Stimulated activated CD8-positive, alpha-beta memory T cell treated with anti-CD3 and anti-CD28 coated beads, Interleukin-12 subunit alpha, Interleukin-12 subunit beta, amount 100 ng/mL, for 24 hours (primary cell): Measurements from ENCODE around the gene CACNA1H.

Experiments used
- DNase-seq: peaks from one replicate; pipeline ENCODE4 v3.0.0-alpha.2; 2020; ENCODE audit errors: extremely low read depth

Gene CACNA1H

DNA sequence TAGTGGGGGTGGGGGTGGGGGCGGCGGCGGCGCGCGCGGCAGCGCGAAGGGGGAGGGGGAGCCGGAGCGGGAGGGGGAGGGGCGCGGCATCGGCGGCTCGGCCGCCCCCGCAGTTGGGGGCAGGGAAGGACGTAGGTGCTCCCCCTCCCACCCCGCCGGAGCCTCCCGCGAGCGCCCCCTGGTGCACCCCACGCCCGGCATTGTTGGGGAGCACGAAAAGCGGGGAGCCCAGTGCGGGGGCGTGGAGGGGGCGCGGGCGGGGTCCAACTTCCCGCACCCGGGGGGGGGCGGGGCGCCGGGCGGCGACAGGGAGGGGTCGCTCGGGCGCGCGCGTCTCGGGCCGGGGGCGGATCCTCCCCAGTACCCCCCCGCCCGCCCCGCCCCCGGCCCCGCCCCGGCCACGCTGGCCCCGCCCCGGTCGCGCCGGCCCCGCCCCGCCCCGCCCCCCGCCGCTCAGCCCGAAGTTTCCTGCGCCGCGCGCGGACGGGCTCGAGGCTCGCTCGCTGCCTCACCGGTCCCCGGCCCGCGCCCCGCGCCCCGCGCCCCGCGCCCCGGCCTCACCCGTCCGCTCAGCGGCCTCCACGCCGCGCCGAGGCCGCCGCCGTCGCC lies at the start of gene CACNA1H:
CACNA1H (plus strand) TSS at position 456 of the 609 bp plus-strand sequence. CDS start 632 bp downstream, outside the sequence.
- peak; percentile 24 for DNase-seq

DNA sequence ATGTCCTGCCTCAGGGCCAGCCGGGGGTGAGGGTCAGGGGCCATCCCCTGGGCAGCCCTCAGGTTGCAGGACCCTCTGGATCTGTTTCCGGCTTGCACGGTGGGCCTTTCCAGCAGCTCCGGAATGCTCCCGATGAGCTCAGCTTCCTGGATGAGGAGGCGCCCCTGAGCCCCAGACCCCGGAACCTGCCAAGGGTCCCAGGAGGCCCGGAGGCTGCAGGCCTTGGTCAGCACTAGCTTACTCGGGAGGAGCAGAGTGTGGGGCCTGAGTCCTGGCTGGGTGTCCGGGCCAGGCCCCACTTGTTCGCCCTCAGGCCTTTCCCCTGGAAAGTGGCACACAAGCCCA lies 49.3 kb upstream of the CACNA1H start:
- DNase-seq, result no peak

DNA sequence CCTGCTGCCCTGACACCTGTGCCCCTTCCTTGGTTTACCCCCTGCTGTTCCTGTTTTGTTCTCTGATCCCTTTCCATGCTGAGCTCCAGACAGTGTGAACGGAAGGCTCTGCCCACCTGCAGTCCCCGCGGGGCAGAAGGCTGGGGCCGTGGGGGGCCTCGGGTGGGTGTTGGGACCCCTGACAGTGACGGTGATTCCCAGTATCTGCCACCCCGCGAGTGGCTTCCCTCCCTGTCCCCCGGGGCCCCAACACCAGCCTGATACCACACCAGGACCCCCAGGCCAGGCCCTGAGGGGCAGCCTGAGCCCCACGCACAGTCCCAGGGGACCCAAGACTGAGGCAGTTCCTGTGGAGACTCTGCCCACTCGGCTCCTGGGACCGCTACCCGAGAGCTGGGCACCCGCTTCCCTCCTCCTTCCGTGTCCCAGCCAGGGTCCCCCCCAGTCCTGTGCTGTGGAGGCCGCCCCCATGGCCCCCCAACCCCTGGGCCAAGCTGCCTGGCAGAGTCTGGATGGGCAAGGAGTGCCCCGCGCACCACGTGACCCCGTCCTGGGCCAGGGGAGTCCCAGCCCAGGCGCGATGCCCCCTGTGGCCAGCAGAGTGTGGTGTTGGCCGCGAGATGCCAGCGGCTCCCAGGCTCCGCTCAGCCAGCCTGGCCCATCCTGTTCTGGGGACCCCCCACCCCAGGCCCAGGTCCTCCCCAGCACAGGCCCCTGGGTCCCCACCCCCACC lies 46.9 kb upstream of the CACNA1H start:
- no peak for DNase-seq

DNA sequence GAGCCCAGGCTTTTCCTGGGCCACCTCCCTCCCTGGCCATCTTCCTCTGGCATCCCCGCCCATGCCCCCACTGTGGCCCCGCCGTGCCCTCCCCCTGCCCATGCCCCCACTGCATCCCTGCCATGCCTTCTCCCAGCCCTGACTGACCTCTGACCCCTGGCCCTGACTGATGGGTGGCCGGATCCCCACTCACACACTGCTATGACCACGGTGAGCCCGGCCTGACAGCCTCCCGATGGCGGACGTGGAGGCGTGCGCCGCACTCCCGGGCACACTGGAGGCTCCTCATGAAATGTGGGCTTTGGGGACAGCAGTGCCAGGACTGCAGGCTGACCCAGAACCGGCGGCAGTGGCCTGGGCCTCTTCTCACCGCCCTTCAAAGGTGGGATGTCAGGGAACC lies 46.2 kb upstream of the CACNA1H start:
- no peak for DNase-seq

DNA sequence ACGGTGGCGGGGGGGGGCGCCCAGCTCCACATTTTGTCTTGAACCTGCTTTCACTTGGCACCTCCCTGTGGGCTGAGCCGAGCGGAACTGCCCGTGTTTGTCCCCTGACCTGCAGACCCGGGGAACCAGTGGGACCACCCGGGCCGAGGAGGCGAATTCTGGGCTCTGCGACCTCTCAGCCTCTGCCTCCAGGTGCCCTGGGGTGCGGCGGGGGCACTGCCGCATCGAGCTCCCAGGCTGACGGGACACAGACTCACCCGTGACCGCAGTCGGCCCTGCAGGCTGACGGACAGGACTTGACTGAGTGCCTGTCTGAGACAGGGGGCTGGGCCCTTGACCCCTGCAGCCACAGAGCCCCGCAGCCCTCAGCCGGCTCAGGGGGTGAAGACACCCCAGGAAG lies 45.8 kb upstream of the CACNA1H start:
- DNase-seq, result no peak

DNA sequence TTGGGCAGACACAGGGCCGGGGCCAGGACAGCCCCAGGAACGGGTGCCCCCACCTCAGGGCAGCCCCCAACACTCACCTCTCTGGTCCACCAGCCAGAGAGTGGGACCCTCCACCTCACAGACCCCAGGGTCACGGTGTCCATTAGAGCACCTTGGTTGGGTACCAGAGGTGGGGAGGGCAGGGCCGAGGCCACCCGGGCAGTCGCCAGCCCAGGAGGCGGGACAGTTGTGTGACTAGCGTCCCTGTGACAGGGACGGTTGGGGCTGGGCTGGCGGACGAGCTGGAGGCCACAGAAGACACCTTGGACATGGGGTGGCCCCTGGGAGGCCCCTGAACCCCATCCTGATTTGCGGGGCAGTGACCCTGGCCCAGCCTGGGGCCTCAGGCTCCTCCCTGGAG lies 45.2 kb upstream of the CACNA1H start:
- DNase-seq, result no peak

DNA sequence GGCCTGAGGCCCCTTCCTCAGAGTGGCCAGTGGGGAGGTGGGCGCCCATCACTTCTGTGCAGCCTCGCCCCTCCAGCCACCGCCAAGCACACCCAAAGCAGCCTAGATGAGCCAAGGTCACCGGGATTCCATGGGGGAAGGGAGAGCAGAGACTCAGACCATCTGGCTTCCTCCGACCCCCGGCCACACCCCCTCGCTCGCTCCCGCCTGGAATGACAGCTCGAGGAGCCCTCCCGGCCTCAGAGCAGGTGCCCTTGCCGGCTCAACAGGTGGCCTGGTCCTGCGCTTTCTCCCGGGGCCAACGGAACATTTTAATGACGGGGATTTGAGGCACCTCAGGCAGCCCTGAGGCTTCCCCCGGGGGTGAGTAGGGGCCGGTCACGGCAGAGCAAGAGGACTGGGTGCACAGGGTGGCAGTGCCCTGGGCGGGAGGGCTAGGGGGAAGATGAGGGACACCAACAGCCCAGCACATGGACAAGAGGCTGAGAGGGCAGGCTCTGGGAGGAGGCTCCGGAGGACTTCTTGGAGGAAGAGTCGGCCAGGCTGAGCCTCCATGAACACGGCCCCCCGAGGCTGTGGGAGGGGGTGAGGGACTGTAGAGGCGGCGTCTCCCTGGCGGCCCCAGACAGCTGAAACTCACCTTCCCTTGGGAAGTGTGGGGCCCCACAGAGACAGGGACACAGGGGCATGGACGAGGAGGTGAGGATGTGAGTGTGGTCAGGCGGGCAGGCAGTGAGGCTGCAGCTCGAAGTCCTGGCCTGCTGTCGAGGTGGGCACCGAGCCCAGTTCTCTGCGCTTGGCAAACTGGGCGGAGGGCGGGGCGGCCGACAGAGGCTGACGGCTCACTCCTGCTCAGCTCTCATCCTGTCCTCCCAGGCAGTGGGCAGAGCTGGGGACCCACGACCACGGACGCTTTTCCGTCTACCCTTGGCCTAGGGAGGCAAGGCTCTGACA lies 44.3 kb upstream of the CACNA1H start:
- DNase-seq, result no peak

DNA sequence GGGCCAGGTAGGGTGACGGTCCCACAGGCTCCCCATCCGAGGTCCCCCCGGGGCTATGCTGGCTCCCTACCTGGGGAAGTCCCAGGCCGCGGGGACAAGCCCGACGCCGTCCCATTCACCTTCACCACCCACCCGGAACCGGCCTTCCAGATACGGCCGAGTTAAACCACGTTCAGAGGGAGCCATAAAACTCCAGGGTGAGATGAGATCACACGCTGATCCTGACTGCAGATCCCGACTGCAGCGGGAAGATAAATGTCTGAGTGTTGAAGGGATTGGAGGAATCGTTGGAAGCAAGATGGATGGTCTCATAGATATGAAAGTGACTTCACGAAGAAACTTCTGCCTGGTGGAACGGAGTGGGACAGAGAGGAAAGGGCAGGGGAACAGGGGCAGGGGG lies 43.3 kb upstream of the CACNA1H start:
- DNase-seq, result no peak

DNA sequence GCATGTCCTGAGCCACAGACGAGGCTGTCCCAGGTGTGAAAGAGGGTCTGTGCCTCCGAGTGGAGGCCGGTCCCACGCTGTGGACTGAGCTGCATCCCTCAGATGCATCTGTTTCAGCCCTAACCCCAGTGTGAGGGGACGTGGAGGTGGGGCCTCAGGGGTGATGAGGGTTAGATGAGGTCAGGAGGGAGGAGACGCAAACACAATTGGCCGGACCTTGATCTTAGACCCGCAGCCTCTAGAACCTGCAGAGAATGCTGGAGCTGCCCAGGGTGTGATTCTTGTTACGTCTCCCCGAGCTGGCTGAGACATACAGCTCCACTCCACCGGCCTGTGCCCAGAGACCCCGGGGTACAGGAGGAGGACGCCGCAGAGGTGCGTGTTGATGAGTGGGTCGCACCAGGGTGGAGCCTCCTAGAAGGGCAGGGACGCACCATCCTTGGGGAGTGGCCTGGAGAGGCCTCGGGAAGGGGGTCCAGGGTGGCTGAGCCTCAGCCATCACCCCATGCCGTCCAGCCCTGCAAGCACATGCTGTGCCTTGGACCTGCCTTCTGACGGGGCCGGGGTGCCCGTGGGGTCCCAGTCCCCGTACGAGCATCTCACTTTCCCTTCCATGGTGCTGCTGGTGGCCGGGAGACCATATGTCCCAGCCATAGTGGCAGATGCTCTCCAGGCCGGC lies 40.3 kb upstream of the CACNA1H start:
- no peak for DNase-seq

DNA sequence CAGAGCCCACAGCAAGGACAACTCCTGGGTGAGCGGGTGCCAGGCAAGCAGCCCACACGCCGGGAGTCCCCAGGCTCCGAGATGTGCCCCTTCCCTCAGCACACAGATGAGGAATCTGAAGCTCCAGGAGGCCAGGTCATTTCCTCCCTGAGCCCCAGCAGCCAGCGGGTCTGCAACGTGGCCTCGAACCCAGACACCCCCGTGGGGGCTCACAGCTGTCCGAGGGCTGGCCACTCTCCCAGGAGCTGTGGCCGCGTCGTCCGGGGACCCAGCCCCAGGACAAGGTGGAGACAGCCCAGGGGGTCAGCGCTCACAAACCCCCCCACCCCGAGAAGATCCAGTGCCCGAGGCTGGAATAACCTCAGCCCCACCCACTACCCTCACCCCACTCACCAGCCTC lies 39.4 kb upstream of the CACNA1H start:
- DNase-seq, result no peak

DNA sequence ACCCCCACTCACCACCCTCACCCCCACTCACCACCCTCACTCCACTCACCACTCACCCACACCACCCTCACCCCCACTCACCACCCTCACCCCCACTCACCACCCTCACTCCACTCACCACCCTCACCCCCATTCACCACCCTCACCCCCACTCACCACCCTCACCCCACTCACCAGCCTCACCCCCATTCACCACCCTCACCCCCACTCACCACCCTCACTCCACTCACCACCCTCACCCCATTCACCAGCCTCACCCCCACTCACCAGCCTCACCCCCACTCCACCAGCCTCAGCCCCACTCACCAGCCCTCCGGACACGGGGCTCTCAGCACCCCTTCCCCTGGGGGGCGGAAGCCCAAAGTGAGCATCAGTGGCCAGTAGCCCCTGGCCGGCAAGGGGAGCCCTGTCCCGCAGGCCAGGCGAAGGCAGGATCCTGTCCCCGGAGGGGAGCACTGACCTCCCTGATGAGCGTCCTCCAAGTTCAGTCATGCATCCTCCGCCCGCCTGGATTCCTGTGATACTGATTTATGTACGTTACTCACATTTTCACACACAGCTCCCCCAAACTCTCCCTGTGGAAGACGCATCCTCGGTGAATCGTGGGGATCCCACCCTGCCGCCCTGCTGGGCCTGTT lies 38.9 kb upstream of the CACNA1H start:
- DNase-seq, result no peak

DNA sequence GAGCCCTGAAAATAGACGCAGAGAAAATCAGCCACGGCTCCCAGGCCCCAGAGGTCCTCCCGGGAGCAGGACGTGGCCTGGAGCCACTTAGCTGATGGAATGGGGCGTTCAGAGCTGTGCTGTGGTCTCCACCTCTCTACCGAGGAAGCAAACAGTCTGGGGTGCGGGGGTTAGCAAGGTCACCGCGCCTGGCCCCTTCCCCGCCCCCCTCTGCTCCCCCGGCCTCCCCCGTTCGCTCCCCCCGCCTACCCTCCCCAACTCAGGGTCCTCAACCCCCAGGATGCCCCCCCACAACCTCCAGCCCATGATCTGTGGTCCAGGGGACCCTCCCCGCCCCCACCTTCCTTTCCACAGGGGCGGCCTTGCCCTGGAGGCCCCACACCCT lies 36.2 kb upstream of the CACNA1H start:
- DNase-seq, result no peak

DNA sequence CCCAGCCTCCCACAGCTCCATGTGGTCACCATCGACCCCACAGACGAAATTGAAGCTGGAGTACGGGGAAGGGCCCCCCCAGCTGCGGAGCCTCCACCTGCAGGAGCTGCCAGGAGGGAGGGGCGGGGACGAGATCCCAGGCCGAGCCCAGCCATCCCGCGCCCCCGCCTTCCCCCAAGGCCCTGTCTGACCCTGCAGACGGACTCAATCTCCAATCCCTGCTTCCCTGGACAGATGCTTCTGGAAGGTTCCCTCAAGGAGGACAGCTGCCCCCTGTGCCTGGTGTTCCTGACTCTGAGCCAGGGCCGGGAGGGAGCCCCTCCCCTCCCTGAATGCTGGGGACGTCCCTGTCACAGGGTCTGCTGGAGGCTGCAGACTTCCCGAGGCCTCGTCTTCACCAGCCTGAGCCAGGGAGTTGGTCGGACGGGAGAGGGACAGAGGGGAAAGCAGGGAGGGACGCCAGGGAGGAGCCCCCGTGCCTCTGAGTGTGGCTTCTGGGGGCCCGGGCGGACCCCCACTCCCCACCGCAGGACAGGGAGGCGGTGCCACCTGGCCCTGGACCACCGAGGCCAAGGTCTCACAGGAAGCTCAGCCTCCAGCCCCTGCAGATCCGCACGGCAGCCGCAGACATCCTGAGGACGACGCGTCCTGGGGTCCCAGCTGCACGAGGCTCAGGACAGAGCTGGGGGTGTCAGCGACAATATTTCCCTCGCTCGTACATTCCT lies 35.6 kb upstream of the CACNA1H start:
- no peak for DNase-seq

DNA sequence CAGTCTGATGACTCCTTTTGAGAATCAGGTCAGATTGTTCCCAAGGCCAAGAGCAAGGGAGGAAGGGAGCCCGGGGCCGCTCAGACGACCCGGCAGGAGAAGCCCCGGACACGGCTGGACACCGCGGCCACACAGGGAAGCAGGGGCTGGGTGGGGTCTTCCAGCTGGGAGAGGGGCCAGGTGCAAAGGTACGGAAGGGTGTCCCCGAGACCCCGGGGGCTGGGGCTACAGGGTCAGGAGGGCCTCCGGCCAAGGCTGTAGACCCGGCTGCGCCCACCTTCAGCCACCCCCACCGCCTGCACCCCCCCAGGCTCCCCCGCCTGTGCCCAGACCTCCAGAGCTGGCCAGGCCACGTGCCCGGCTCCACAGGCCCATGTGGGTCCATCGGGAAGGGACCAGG lies 35.0 kb upstream of the CACNA1H start:
- DNase-seq, result no peak

DNA sequence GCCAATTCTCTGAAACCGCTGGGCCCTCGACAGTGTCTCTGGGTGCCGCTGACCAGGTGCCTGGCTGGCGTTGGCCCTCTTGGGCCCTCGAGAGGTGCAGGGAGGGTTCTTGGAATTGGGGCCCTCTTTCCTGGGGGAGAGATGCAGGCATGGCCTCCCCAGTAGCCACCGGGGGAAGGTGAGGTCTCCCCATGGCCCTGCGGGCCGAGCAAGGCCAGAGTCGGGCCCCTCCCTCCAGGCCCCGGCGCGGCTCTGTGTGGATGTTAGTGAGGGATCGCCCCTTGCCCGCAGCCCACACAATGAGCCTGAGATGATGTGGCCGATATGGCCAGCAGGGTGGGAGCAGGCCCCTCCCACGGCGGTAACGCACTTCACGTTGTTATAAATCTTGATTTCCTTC lies 33.8 kb upstream of the CACNA1H start:
- no peak for DNase-seq

DNA sequence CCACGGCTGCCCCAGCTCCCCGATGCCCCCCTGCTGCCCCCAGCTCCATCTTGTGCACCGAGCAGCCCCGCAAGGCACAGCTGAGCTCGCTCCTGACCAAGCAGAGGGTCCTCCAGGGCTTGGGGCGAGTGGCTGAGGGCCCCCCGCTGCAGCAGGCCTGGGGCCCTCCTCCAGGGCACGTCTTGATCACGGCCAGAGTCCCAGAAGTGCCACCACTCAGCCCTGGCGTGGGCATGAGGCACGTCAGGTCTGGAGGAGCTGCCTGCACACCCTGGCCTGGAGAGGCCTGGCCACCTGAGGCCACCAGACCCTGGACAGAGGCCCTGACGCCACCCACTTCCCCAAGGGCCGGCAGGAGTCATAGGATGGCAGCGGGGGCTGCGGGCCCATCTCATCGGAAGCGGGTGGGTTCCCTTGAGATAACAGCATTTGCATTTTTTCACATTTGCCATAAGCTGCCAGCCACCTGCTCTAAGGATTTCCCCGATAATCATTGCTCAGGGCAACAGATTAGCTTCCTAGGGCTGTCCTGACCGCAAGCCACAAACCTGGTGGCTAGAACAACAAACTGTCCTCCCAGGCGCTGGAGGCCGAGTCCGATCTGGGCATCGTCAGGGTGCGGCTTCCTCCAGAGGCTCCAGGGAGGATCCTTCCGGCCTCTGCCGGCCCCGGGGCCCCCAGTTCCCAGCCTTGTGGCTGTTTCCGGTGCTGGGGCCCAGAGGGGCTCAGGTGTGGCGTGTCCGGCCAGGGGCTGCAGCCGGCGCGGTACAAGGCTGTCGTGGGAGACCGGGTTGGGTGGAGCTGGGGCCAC lies 32.9 kb upstream of the CACNA1H start:
- DNase-seq, result no peak

DNA sequence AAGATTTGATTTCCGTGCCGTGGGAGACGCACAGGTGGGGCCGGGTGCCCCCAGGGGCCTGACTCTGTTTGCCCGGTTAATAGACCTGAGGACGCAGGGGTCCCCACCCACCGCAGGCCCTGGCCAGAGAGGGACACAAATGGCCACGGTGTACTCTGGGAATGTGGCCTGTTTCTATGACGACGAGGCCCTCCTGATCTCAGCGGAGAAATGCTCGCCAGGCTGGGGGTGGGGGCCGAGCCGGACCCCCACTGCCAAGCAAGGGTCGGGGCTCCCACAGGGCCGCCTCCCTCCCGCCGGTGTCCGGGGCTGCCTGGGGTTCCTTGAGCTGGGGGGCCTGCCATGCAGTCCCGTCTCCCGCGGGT lies 32.3 kb upstream of the CACNA1H start:
- no peak for DNase-seq

DNA sequence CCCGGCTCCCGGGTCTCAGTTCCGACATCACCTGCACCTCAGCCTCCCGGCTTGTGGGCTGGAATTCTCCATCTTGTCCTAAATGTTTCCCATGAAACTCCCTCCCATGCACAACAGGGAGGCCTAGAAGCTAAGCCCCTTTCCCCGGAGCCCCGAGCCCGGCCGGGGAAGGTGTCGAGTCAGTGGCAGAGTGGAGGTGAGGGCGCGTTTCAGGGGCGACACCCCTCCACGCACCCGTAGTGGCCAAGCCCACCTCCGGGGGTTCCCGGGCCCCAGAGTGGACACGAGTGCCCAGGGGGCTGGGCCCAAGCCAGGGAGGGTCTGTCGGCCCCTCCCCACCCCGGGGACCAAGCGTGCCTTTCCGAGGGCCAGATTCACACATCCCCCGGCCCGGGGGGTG lies 31.9 kb upstream of the CACNA1H start:
- DNase-seq, result no peak

DNA sequence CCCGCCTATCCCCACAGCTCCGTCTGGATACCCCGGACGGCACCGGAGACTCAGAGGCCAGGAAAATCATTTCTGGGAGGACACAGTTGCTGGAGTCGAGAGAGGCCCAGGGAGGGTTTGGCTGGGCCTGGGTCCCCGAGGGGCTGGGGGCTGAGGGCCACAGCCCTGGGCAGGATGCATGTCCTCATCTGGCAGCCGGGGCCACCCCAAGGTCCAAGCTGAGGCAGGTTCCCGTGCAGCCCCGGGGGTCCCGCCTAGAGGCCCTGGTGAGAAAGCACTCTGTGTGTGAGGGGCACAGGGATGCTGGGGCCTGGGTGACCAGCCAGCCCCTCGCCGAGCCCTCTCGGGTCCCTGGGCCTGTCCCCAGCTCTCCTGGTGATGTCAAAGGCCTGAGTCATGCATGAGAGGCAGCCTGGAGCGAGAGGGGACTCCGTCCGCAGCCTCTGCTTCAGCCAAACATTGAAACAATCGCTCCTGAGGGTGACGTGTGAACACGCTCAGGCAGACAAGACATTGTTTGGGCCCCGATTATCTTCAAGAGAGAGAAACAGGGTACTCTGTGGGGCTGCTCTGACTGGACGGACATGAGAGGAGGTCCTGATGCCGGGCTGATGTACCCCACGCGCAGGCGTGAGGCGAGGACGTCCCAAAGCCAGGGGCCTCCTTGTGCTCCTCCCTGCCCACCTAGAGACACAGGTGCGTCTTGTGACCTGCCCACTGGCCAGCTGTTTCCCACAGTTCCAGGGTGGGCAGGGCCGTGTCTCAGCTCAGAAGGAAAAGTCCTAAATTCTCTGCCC lies 31.1 kb upstream of the CACNA1H start:
- DNase-seq, result no peak

DNA sequence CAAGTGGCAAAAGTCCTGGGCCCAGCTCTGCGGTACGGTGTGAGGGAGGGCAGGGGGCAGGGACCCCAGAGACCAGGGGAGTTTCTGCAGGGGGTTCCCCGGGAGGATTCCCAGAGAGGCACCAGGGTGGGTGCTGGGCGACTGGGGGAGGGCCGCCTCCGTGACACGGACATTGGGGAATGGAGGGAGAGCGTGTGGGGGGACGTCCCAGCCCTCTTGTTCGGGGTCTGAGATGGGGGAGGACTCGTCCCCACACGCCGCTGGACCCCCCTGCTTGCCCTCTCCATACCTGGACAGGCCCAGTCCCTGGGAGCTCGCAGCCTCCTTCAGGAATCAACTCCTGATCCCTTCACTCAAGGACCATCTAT lies 30.5 kb upstream of the CACNA1H start:
- no peak for DNase-seq
